Left hindlimb (tissue), 1 donor: Measurements from ENCODE around the gene PEBP1.
"Not testable (repeated sequence)": the region's sequence is repeated elsewhere in the genome, so short reads cannot be mapped to it uniquely, and the experiment has no call there.

Experiments used
- DNase-seq: peaks from one replicate; pipeline ENCODE4 v3.0.0-alpha.2; 2018

PEBP1 gene

GRCh38 chr12:118135788-118136558 lies at the start of gene PEBP1:
Gene PEBP1 (plus strand): TSS chr12:118136124. CDS start chr12:118136210, 86 bp downstream.
- peak; percentile 94 for DNase-seq

GRCh38 chr12:118089782-118090181 lies 46.1 kb upstream of the PEBP1 start:
- no peak for DNase-seq

DNA sequence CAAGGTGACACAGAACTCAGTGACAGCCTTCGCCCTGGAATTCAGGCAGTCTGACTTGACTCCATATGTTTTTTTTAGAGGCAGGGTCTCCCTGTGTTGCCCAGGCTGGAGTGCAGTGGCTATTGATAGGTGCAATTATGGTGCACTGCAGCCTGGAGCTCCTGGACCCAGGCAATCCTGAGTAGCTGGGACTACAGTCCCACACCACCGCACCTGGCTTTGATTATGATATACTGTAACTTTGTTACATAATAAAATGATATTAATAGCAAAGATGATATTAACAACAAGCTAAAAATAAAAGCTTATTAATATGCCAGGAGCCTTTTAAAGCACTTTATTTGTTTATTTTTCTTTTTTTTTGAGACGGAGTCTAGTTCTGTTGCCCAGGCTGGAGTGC lies 41.9 kb upstream of the PEBP1 start:
- no peak for DNase-seq

DNA sequence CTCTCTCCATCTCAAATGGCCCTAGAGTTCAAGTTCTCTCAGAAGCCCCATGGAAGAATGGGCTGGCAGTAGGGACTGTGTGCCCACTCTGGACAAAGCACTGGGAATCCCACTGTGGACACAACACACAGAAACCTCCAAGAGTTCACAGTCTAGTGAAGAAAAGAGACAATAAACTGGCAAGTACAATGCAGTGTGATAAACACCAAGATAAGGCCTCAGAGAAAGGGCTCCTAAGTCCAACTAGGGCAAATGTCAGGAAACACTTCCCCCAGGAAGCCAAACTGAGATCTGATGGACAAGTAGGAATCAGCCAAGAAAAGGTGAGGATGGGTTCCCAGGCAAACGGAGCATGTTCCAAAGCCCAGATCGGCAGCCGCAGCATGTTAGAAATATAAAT lies 37.5 kb upstream of the PEBP1 start:
- DNase-seq, result no peak

GRCh38 chr12:118098911-118099671 lies 36.8 kb upstream of the PEBP1 start:
- DNase-seq, result no peak

DNA sequence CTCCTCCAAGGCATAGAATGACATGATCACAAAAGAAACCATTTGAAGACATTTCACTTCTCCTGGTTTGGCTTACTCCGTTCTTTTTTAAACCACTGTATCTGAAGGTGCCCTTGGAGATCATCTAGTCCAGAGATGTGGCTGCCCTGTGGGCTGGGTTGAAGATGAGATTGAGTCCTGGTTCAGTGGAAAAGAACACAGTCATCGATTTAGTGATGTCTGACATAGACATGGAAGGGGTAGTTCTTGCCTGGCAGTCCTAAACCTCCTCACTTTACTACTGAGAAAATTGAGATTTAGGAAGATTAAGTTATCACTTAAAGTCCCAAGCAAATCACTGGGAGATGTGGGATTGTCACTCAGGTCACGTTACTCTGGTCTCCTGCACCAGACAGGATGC lies 34.9 kb upstream of the PEBP1 start:
- DNase-seq, result no peak

DNA sequence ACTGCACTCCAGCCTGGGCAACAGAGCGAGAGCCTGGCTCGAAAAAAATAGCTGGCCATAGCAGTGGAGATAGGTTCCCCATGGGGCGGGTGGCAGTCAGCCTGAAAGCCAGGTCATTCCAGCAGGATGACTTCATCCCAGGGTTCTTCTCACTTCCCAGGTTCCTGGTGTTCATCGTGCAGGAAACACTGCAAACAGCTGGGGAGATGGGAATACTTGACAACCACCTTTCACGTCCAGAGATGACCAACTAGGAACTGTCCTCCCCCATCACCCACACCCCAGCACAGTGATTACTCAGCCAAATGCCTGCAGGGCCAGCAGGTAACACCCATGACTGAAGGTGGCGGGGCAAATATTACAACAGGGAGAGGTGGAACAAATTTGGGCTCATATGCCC lies 33.9 kb upstream of the PEBP1 start:
- DNase-seq, result no peak

DNA sequence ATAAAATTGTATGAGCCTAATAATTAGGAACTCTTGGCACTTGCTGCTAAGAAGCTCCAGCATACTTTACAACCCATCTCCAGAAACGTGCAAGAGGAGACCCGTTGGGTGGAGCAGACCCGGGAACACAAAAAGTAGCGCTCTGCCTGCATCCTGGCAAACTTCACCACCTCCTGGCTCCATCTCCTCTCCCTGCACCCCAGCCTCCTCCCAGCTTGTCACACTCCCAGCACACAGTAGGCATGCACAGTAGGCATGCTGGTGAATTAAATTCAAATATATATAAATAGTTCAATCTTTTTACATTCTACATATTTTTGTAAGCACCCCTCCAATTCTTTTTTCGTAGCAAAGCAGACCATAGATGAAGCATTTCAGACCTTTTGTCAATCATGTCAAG lies 33.3 kb upstream of the PEBP1 start:
- DNase-seq, result no peak

- DNase-seq, result peak; percentile 36
Observed at GRCh38 chr12:118103201-118103600, 32.7 kb upstream of the PEBP1 start.

- peak; percentile 70 for DNase-seq
Observed at GRCh38 chr12:118103601-118104382, 32.1 kb upstream of the PEBP1 start, which contains the start of gene VSIG10. Gene VSIG10 (minus strand): TSS chr12:118104011. CDS start chr12:118103671, 340 bp downstream.

DNA sequence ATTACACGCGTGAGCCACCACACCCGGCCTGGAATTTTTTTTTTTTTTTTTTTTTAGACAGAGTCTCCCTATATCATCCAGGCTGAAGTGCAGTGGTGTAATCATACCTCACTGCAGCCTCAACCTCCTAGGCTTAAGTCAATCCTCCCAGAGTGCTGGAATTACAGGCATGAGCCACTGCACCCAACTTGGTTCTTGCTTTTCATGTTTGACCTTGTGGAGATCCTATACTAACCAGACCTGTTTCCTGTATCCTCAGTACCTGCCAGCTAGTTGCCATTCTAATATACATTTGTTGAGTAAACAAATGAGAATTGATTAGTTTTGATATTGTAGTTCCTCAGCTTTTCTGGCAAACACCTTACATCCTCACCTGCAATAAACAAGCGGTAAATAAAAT lies 28.9 kb upstream of the PEBP1 start:
- DNase-seq, result no peak

GRCh38 chr12:118107694-118108093 lies 28.2 kb upstream of the PEBP1 start:
- no peak for DNase-seq

- DNase-seq, result no peak
Observed at GRCh38 chr12:118109088-118109487, 26.8 kb upstream of the PEBP1 start.

DNA sequence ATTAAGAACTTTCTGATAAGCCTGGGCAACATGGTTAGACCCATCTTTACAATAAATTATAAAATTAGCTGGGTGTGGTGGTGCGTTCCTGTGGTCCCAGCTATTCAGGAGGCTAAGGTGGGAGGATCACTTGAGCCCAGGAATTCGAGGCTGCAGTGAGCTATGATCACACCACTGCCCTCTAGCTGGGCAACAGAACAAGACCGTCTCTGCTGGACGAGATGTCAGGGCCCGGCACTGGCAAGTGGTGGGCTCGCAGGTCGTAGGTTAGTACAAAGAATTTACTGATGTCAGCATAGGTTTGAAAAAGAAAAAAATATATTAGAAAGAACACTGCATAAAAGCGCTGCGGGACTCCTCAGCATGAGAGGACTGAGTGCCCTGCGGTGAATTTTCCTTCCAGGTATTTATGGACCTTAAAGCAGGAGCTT lies 16.5 kb upstream of the PEBP1 start:
- DNase-seq, result no peak

- DNase-seq, result peak; percentile 48
Observed at GRCh38 chr12:118120579-118121363, 15.2 kb upstream of the PEBP1 start.

GRCh38 chr12:118122264-118122663 lies 13.7 kb upstream of the PEBP1 start:
- no peak for DNase-seq

DNA sequence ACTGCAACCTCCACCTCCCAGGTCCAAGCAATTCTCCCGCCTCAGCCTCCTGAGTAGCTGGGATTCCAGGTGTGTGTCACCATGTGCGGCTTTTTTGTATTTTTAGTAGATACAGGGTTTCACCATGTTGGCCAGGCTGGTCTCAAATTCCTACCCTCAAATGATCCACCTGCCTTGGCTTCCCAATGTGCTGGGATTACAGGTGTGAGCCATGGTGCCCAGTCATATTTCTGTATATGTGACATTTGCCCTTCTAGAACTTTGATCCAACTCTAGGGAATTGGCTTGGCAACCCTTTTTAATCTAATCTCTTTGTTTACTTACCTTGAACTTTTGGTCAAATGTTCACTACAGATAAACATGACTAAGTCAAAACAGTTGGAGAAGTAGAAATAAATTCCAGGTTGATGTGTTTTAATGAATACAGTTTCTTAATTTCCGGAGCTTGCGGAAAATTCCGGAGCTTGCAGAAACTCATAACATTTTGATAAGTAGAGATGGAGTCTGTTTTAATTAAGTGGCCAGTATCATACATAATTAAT lies 11.5 kb upstream of the PEBP1 start:
- no peak for DNase-seq

DNA sequence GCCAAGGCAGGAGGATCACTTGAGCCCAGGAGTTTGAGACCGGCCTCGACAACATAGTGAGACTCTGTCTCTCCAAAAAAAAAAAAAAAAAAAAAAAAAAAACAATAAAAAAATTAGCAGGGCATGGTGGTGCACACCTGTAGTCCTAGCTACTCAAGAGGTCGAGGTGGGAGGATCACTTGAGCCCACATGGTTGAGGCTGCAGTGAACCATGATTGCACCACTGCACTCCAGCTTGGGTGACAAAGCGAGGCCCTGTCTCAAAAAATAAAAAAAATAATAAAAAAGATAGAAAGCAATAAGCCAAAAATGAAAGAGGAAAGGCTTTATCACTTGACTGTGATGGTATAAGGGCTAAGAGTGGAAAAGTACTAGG lies 10.2 kb upstream of the PEBP1 start:
- DNase-seq, result no peak

DNA sequence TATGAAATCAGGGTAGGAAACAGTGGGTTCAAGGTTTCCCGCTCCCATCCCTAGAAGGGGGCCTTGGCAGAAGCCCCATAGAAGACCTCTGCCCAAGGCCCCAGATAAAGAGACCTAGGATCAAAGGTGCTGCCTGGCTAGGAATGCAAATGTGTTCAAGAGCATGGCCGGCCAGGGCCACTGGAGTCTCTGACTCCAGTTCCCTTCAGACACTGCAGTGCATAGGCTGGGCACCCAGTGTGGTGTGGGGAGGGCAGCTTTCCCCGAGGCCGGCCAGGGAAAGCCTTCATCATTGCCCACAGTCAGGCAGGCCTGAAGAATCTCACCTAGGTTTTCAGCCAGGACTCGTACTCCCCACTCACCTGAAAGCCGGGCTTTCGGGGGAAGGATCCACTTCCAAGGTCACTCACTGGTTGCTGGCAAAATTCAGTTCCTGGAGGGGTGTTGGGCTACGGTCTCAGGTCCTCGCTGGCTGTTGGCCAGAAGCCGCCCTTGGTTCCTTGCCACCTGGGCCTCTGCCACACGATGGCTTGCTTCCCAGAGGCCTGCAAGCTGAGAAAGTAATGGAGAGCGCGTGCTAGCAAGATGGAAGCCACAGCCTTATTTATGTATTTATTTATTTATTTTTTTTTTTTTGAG lies 9.7 kb upstream of the PEBP1 start:
- no peak for DNase-seq

GRCh38 chr12:118127867-118128266 lies 8.1 kb upstream of the PEBP1 start:
- DNase-seq, result no peak

DNA sequence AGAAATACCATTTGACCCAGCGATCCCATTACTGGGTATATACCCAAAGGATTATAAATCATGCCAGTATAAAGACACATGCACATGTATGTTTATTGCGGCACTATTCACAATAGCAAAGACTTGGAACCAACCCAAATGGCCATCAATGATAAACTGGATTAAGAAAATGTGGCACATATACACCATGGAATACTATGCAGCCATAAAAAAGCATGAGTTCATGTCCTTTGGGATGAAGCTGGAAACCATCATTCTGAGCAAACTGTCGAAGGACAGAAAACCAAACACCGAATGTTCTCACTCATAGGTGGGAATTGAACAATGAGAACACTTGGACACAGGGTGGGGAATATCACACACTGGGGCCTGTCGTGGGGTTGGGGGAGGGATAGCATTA lies 6.5 kb upstream of the PEBP1 start:
- not testable (repeated sequence) for DNase-seq

DNA sequence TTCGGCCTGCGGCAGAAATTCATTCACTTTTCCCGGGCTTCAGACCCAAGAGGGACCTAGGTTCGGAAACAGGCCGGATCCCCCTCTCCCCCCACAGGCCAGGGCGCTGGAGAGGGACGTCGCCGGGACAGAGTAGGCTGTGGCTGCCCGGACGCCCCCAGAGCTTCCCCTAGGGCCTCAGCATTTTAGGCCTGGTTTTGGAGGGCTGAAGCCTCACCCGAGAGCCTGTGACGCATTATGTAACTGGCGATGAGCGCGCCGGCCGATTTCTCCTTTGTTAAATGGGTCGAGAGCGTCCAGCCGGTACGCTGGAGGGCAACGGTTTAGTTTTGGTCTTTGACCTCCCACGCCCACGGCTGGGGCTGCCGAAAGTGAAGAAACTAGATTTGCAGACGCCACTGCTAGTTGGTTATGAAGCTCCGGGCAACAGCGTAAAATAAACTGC lies 657 bp downstream of the PEBP1 start:
- DNase-seq, result peak; percentile 45
